Prostate gland (tissue), 2 donors: ENCODE results near the gene HEPACAM. TPM values are rescaled to one million over a fixed set of nuclear protein-coding genes. Genes with fewer than 3 reads are reported as not detected.

Experiments
- DNase-seq: peaks from one replicate; pipeline ENCODE4 v3.0.0-alpha.2; 2019; ENCODE audit warnings: low spot score
- H3K27ac ChIP-seq, 2 donors: fragments of 200-600 bp; sonication (generic); 2 replicates each; pipeline ENCODE4 v1.5.1; 2017 to 2019
- H3K27me3 ChIP-seq: fragments of 200-600 bp; sonication (generic); replicated peaks from 2 replicates; pipeline ENCODE4 v1.5.1; 2019; ENCODE audit not compliant: insufficient read depth
- H3K36me3 ChIP-seq, 2 donors: fragments of 200-600 bp; sonication (generic); 1 replicate in 1 of 2; 2 replicates in 1 of 2; pipeline versions ENCODE4 v1.5.1 to v1.8.1; 2017 to 2019
- H3K4me1 ChIP-seq: fragments of 200-600 bp; sonication (generic); replicated peaks from 2 replicates; pipeline ENCODE4 v1.5.1; 2019
- H3K4me3 ChIP-seq, 2 donors: fragments of 200-600 bp; sonication (generic); 2 replicates each; pipeline ENCODE4 v1.5.1; 2017 to 2019
- H3K9me3 ChIP-seq: fragments of 200-600 bp; sonication (generic); 2 replicates; pipeline ENCODE4 v1.5.1; 2017
- POLR2A ChIP-seq: fragments of 450-650 bp; IDR thresholded peaks from one replicate; pipeline ENCODE4 v1.6.1; 2016; ENCODE audit warnings: antibody characterized with exemption, mild to moderate bottlenecking
- POLR2AphosphoS5 ChIP-seq: sonication (generic); formaldehyde crosslinking; IDR thresholded peaks from one replicate; pipeline ENCODE4 v1.6.1; 2017; ENCODE audit warnings: antibody characterized with exemption
- WGBS: methylation state at CpG from one replicate; pipeline ENCODE4 v1.1.5; 2018; 5-methylcytosine and 5-hydroxymethylcytosine counted together
- intact Hi-C: fragments of 100-400 bp; cut with DNase I; formaldehyde crosslinking; loops from one replicate; pipeline ENCODE4 v1.14.2; 2022
- total RNA-seq, 2 donors: library from RNA; depleted of rRNA; stranded (reverse); fragments of >200 nt; gene quantifications; one replicate each; pipeline ENCODE4 v1.1.0, GENCODE V29; 2016
- TF ChIP-seq, protein P1 (sequence below), 4 experiments: fragments of 200-600 bp in 2 of 4; fragments of 450-650 bp in 2 of 4; sonication (generic) in 2 of 4; IDR thresholded peaks; 1 replicate in 3 of 4; 2 replicates in 1 of 4; pipeline ENCODE4 v1.5.1; 2016 to 2019; ENCODE audit warnings: antibody characterized with exemption in 4 of 4, mild to moderate bottlenecking in 2 of 4, moderate library complexity in 2 of 4

HEPACAM gene
- total RNA-seq, 2 donors from 2014 or later: 0.27 TPM; not detected in 1

- H3K4me1 ChIP-seq: no peaks in the 10 kb centered on the region
Measured at GRCh38 chr11:124897674-124898262, 38.1 kb downstream of the HEPACAM start, which contains the start of gene ROBO4. ROBO4 (minus strand) TSS chr11:124897865; CDS start chr11:124897795, 70 bp downstream.

GRCh38 chr11:124896821-124897391, 38.9 kb downstream of the HEPACAM start:
- TF ChIP-seq, protein P1, sequence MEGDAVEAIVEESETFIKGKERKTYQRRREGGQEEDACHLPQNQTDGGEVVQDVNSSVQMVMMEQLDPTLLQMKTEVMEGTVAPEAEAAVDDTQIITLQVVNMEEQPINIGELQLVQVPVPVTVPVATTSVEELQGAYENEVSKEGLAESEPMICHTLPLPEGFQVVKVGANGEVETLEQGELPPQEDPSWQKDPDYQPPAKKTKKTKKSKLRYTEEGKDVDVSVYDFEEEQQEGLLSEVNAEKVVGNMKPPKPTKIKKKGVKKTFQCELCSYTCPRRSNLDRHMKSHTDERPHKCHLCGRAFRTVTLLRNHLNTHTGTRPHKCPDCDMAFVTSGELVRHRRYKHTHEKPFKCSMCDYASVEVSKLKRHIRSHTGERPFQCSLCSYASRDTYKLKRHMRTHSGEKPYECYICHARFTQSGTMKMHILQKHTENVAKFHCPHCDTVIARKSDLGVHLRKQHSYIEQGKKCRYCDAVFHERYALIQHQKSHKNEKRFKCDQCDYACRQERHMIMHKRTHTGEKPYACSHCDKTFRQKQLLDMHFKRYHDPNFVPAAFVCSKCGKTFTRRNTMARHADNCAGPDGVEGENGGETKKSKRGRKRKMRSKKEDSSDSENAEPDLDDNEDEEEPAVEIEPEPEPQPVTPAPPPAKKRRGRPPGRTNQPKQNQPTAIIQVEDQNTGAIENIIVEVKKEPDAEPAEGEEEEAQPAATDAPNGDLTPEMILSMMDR (IDR thresholded peaks at IDR 0.05): no peak
- no peak for TF ChIP-seq POLR2A
- TF ChIP-seq POLR2AphosphoS5: no peak
- intact Hi-C loops: no loop called here
- H3K4me3 ChIP-seq: peak overlapping the region in 1 of 2 donors; percentile 12
- peak overlapping the region in 1 of 2 donors; percentile 35 for H3K27ac ChIP-seq
- no peaks in the 10 kb centered on the region for H3K4me1 ChIP-seq
- no peak for DNase-seq
- H3K36me3 ChIP-seq: no peaks in the 10 kb centered on the region
- no peaks in the 10 kb centered on the region for H3K9me3 ChIP-seq
- no peaks in the 10 kb centered on the region for H3K27me3 ChIP-seq
- 86% methylated on average over 9 of the region's 9 CpGs for WGBS

More at GRCh38 chr11:124897674-124898262, 38.1 kb downstream of the HEPACAM start, which contains the start of gene ROBO4:
- no peak for DNase-seq
- no peaks in the 10 kb centered on the region for H3K27me3 ChIP-seq
- TF ChIP-seq POLR2AphosphoS5 (no peak), POLR2A (no peak)
- TF ChIP-seq, protein P1 (IDR thresholded peaks at IDR 0.05): no peak
- no peaks in the 10 kb centered on the region for H3K36me3 ChIP-seq
- WGBS: 67% methylated on average over 12 of the region's 12 CpGs
- H3K9me3 ChIP-seq: no peaks in the 10 kb centered on the region
- intact Hi-C loops: no loop called here
- H3K27ac ChIP-seq: peak within 1 kb of the TSS in 1 of 2 donors; percentile 35
- peak within 1 kb of the TSS in 1 of 2 donors; percentile 12 for H3K4me3 ChIP-seq

- Histone ChIP-seq H3K9me3 (no peaks in the 10 kb centered on the region), H3K4me3 (peak overlapping the region in 1 of 2 donors; percentile 12), H3K27ac (peak overlapping the region in 1 of 2 donors; percentile 35), H3K36me3 (no peaks in the 10 kb centered on the region), H3K27me3 (no peaks in the 10 kb centered on the region), H3K4me1 (no peaks in the 10 kb centered on the region)
- intact Hi-C loops: no loop called here
- 85% methylated on average over 16 of the region's 16 CpGs for WGBS
- TF ChIP-seq, protein P1 (IDR thresholded peaks at IDR 0.05): no peak
- TF ChIP-seq POLR2AphosphoS5 (no peak), POLR2A (no peak)
- no peak for DNase-seq
Measured at GRCh38 chr11:124896071-124896750, 39.6 kb downstream of the HEPACAM start.

DNA sequence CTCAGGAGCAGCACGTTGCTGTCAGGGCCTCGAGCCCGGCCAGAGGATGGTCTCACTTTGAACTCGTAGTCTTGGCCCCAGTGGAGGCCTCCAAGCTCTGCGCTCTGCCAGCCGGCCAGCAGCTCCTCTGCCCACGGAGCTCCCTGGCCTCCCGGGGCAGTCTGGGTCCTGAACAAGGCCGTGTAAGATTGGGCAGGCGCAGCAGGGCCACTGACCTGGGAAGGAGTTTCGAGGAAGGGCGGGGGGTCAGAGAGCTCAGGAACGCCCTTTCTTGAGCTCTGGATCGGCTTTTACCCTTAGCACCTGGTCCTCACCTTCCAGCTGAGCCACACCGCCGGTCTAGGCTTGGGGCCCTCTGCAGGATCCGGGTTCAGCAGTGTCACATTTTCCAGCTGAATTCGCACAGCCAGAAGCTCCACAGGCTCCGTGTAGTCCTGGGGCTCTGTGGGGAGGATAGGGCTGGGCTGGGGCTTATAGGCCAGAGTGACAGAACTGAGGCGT, 40.3 kb downstream of the HEPACAM start:
- 89% methylated on average over 20 of the region's 20 CpGs for WGBS
- no peaks in the 10 kb centered on the region for H3K27me3 ChIP-seq
- intact Hi-C loops: no loop called here
- TF ChIP-seq, protein P1 (IDR thresholded peaks at IDR 0.05): no peak
- TF ChIP-seq POLR2AphosphoS5 (no peak), POLR2A (no peak)
- H3K36me3 ChIP-seq: no peaks in the 10 kb centered on the region
- no peak overlapping the region for H3K4me3 ChIP-seq
- H3K9me3 ChIP-seq: no peaks in the 10 kb centered on the region
- no peaks in the 10 kb centered on the region for H3K4me1 ChIP-seq
- DNase-seq: no peak
- H3K27ac ChIP-seq: no peak overlapping the region
